GM12878 (cell line): ENCODE data around the gene B4GALT5. TPM values are rescaled to one million over a fixed set of nuclear protein-coding genes. Genes with fewer than 3 reads are reported as not detected.
A peak's percentile ranks its signal among the peaks of the same experiment; 100 is the strongest.

Source experiments
- ATF7 ChIP-seq: fragments of 450-650 bp; IDR thresholded peaks from 2 replicates; pipeline ENCODE4 v1.6.1; 2016; ENCODE audit warnings: low read depth, mild to moderate bottlenecking
- BCL11A ChIP-seq: IDR thresholded peaks from 2 replicates; pipeline ENCODE4 v1.6.1; 2011; ENCODE audit warnings: low read depth, low read length
- CREB1 ChIP-seq: IDR thresholded peaks from 2 replicates; pipeline ENCODE4 v1.6.1; 2012; ENCODE audit warnings: low read depth, mild to moderate bottlenecking, inconsistent platforms
- CREM ChIP-seq: IDR thresholded peaks from 2 replicates; pipeline ENCODE4 v1.6.1; 2014; ENCODE audit warnings: antibody characterized with exemption, low read depth
- ESRRA ChIP-seq: IDR thresholded peaks from 2 replicates; pipeline ENCODE4 v1.6.1; 2012; ENCODE audit warnings: mild to moderate bottlenecking, low read length, improper control_type of control experiment
- FOXM1 ChIP-seq: IDR thresholded peaks from 2 replicates; pipeline ENCODE4 v1.6.1; 2012; ENCODE audit warnings: low read depth, mild to moderate bottlenecking, inconsistent platforms, low read length, moderate library complexity
- HDAC6 ChIP-seq: fragments of 200-600 bp; sonication (generic); IDR thresholded peaks from one replicate; pipeline ENCODE4 v1.8.0; 2017; ENCODE audit warnings: antibody characterized with exemption; ENCODE audit not compliant: unreplicated experiment
- IKZF1 ChIP-seq: fragments of 450-650 bp; conservative IDR thresholded peaks from 2 replicates; pipeline ENCODE4 v1.6.1; 2017; ENCODE audit warnings: antibody characterized with exemption, mild to moderate bottlenecking
- MAX ChIP-seq: IDR thresholded peaks from 2 replicates; pipeline ENCODE4 v1.6.1; 2012; ENCODE audit warnings: low read depth, low read length, improper control_type of control experiment
- MXI1 ChIP-seq: fragments of 150-350 bp; IDR thresholded peaks from 2 replicates; pipeline ENCODE4 v1.6.1; 2011; ENCODE audit warnings: low read depth, mild to moderate bottlenecking, inconsistent platforms, low read length, improper control_type of control experiment
- NFXL1 ChIP-seq: fragments of 450-650 bp; IDR thresholded peaks from 2 replicates; pipeline ENCODE4 v1.6.1; 2017; ENCODE audit warnings: antibody characterized with exemption, mild to moderate bottlenecking, borderline replicate concordance
- NR2C2 ChIP-seq: IDR thresholded peaks from 2 replicates; pipeline ENCODE4 v1.6.1; 2011; ENCODE audit warnings: borderline replicate concordance, low read depth; ENCODE audit not compliant: control insufficient read depth, insufficient read length
- POLR2AphosphoS5 ChIP-seq: IDR thresholded peaks from 2 replicates; pipeline ENCODE4 v1.6.1; 2011; ENCODE audit warnings: mild to moderate bottlenecking, low read length, inconsistent platforms
- RELB ChIP-seq: fragments of 450-650 bp; IDR thresholded peaks from 2 replicates; pipeline ENCODE4 v1.6.1; 2017; ENCODE audit warnings: low read depth, mild to moderate bottlenecking, moderate library complexity
- RUNX3 ChIP-seq: IDR thresholded peaks from 2 replicates; pipeline ENCODE4 v1.6.1; 2012; ENCODE audit warnings: low read length, inconsistent platforms
- SMAD5 ChIP-seq: IDR thresholded peaks from 2 replicates; pipeline ENCODE4 v1.6.1; 2016; ENCODE audit warnings: antibody characterized with exemption, low read depth
- SMC3 ChIP-seq: IDR thresholded peaks from 2 replicates; pipeline ENCODE4 v1.6.1; 2011; ENCODE audit warnings: low read length, improper control_type of control experiment, borderline replicate concordance
- YBX1 ChIP-seq: fragments of 450-650 bp; IDR thresholded peaks from 2 replicates; pipeline ENCODE4 v1.6.1; 2016; ENCODE audit warnings: antibody characterized with exemption
- ZNF274 ChIP-seq: IDR thresholded peaks from one replicate; pipeline ENCODE4 v1.8.0; 2011; ENCODE audit not compliant: insufficient read length, insufficient read depth
- ZNF384 ChIP-seq: IDR thresholded peaks from 2 replicates; pipeline ENCODE4 v1.6.1; 2012; ENCODE audit warnings: low read depth, mild to moderate bottlenecking, low read length, improper control_type of control experiment, borderline replicate concordance
- polyA plus RNA-seq, 11 experiments: library from polyadenylated mRNA; depleted of rRNA in 4 of 11; unstranded in 6 of 11; stranded (reverse) in 5 of 11; fragments of >200 nt; fragmentation: Nextera tagmentation in 4 of 11; fragmentation: Illumina TruSeq in 1 of 11; extraction: Ambion mirVana in 4 of 11; extraction: Trizol in 1 of 11; gene quantifications; 1 replicate in 1 of 11; 2 replicates in 10 of 11; pipeline versions ENCODE4 v1.2.1 to v1.2.3, GENCODE V29; 2011 to 2016; ENCODE audit warnings: inconsistent platforms in 2 of 11, missing spikeins in 2 of 11, low read depth in 1 of 11
- total RNA-seq, 4 experiments: library from RNA; depleted of rRNA in 3 of 4; stranded (reverse); fragments of >200 nt in 3 of 4; fragmentation: Illumina TruSeq in 1 of 4; extraction: Trizol in 1 of 4; gene quantifications; 2 replicates each; pipeline versions ENCODE4 v1.2.1 to v1.2.3, GENCODE V29; 2013 to 2021
- TF ChIP-seq, protein P1 (sequence below): fragments of 450-650 bp; IDR thresholded peaks from 2 replicates; pipeline ENCODE4 v1.6.1; 2017; ENCODE audit warnings: antibody characterized with exemption, mild to moderate bottlenecking, moderate library complexity
- TF ChIP-seq, protein P2 (sequence below): fragments of 450-650 bp; IDR thresholded peaks from 2 replicates; pipeline ENCODE4 v1.6.1; 2018; ENCODE audit warnings: borderline replicate concordance, mild to moderate bottlenecking; ENCODE audit not compliant: partially characterized antibody

The B4GALT5 gene
- total and polyA plus RNA-seq, 10 of the 15 experiments (the other 5 are each of a cell fraction or from before 2014, with no cell fraction given): 2.0 to 55.5 (median 20.2) TPM

DNA sequence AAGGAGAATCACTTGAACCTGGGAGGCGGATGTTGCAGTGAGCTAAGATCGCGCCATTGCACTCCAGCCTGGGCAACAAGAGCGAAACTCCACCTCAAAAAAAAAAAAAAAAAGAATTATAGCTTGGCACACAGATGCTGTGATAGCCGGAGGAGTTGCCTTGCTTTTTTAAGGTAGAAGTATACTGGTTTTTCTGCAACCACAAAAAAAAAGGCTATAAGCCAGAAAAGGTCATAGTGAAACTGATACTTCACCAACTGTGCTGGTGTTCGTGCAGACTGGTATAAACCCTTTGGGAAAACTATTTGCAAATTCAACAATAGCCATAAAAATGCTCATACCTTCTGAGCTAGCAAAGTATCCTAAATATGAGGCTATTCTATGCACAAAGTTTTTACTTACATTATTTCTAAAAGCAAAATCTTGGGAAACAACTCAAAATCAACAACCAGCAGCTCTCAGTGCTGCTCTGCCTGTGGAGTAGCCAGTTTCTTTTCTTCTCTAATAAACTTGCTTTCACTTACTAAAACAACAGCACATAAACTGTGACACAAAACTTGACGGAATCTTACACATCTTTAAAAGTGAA, 44.0 kb downstream of the B4GALT5 start (continued):
- TF ChIP-seq BCL11A: peak; percentile 82
- TF ChIP-seq HDAC6: no peak
- TF ChIP-seq POLR2AphosphoS5: no peak
- TF ChIP-seq MXI1: peak; percentile 68
- no peak for TF ChIP-seq NR2C2
- peak; percentile 96 for TF ChIP-seq RUNX3
- TF ChIP-seq NFXL1: no peak
- no peak for TF ChIP-seq YBX1
- TF ChIP-seq, protein P1, sequence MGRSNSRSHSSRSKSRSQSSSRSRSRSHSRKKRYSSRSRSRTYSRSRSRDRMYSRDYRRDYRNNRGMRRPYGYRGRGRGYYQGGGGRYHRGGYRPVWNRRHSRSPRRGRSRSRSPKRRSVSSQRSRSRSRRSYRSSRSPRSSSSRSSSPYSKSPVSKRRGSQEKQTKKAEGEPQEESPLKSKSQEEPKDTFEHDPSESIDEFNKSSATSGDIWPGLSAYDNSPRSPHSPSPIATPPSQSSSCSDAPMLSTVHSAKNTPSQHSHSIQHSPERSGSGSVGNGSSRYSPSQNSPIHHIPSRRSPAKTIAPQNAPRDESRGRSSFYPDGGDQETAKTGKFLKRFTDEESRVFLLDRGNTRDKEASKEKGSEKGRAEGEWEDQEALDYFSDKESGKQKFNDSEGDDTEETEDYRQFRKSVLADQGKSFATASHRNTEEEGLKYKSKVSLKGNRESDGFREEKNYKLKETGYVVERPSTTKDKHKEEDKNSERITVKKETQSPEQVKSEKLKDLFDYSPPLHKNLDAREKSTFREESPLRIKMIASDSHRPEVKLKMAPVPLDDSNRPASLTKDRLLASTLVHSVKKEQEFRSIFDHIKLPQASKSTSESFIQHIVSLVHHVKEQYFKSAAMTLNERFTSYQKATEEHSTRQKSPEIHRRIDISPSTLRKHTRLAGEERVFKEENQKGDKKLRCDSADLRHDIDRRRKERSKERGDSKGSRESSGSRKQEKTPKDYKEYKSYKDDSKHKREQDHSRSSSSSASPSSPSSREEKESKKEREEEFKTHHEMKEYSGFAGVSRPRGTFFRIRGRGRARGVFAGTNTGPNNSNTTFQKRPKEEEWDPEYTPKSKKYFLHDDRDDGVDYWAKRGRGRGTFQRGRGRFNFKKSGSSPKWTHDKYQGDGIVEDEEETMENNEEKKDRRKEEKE: no peak
- peak; percentile 89 for TF ChIP-seq ATF7
- no peak for TF ChIP-seq ESRRA
- TF ChIP-seq, protein P2, sequence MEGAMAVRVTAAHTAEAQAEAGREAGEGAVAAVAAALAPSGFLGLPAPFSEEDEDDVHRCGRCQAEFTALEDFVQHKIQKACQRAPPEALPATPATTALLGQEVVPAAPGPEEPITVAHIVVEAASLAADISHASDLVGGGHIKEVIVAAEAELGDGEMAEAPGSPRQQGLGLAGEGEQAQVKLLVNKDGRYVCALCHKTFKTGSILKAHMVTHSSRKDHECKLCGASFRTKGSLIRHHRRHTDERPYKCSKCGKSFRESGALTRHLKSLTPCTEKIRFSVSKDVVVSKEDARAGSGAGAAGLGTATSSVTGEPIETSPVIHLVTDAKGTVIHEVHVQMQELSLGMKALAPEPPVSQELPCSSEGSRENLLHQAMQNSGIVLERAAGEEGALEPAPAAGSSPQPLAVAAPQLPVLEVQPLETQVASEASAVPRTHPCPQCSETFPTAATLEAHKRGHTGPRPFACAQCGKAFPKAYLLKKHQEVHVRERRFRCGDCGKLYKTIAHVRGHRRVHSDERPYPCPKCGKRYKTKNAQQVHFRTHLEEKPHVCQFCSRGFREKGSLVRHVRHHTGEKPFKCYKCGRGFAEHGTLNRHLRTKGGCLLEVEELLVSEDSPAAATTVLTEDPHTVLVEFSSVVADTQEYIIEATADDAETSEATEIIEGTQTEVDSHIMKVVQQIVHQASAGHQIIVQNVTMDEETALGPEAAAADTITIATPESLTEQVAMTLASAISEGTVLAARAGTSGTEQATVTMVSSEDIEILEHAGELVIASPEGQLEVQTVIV: no peak
- TF ChIP-seq SMC3: no peak
- TF ChIP-seq CREB1: 0 out of 2 replicates have a peak, but pooled peaks have one; percentile 39
- TF ChIP-seq RELB: peak; percentile 88
- peak; percentile 76 for TF ChIP-seq CREM
- no peak for TF ChIP-seq MAX
- TF ChIP-seq ZNF384: peak; percentile 86
- TF ChIP-seq SMAD5: no peak
- peak; percentile 94 for TF ChIP-seq IKZF1
- TF ChIP-seq FOXM1: peak; percentile 85
- TF ChIP-seq ZNF274: no peak
- TF ChIP-seq, all 136 proteins: peak for 53
